ENCODE data around the gene PLPPR1.

Gene PLPPR1

GRCh38 chr9:101371813-101372212, 343.3 kb downstream of the PLPPR1 start:
- no peaks in the 10 kb centered on the region for H3K9me3 Mint-ChIP-seq
- no peaks in the 10 kb centered on the region for H3K36me3 Mint-ChIP-seq
- H3K27me3 Mint-ChIP-seq, result peaks cover 11% of the 10 kb centered on the region
- H3K27ac Mint-ChIP-seq, result no peak overlapping the region
- H3K4me1 Mint-ChIP-seq, result no peaks in the 10 kb centered on the region
- no peak overlapping the region for H3K4me3 Mint-ChIP-seq

GRCh38 chr9:101372327-101373118, 344.0 kb downstream of the PLPPR1 start:
- no peak overlapping the region for H3K27ac Mint-ChIP-seq
- no peaks in the 10 kb centered on the region for H3K36me3 Mint-ChIP-seq
- no peaks in the 10 kb centered on the region for H3K4me1 Mint-ChIP-seq
- H3K4me3 Mint-ChIP-seq, result no peak overlapping the region
- H3K27me3 Mint-ChIP-seq, result peaks cover 11% of the 10 kb centered on the region
- H3K9me3 Mint-ChIP-seq, result no peaks in the 10 kb centered on the region
